MM.1S (cell line): Measurements from ENCODE around the gene MAN1C1.

ENCODE experiments used
- DNase-seq: peaks from one replicate; pipeline ENCODE4 v3.0.0-alpha.2; 2015
- H2AFZ ChIP-seq: fragments of 300-600 bp; sonication (generic); 2 replicates; pipeline ENCODE4 v1.6.0; 2016; ENCODE audit warnings: antibody characterized with exemption, low read length
- H3F3A ChIP-seq: fragments of 300-600 bp; sonication (generic); 2 replicates; pipeline ENCODE4 v1.6.1; 2016; ENCODE audit warnings: mild to moderate bottlenecking, antibody characterized with exemption, low read length, moderate library complexity, mixed read lengths; ENCODE audit not compliant: insufficient read depth
- H3K27ac ChIP-seq: fragments of 300-600 bp; sonication (generic); 2 replicates; pipeline ENCODE4 v1.5.1; 2016; ENCODE audit warnings: mild to moderate bottlenecking, low read length
- H3K27me3 ChIP-seq: fragments of 300-600 bp; sonication (generic); replicated peaks from 2 replicates; pipeline ENCODE4 v1.6.0; 2016; ENCODE audit warnings: low read length; ENCODE audit not compliant: insufficient read depth
- H3K36me3 ChIP-seq: fragments of 300-600 bp; sonication (generic); replicated peaks from 2 replicates; pipeline ENCODE4 v1.6.1; 2016; ENCODE audit warnings: mild to moderate bottlenecking, low read length, mixed read lengths; ENCODE audit not compliant: insufficient read depth
- H3K4me1 ChIP-seq: fragments of 300-600 bp; sonication (generic); 2 replicates; pipeline ENCODE4 v1.6.1; 2016; ENCODE audit warnings: low read length, mixed read lengths
- H3K4me2 ChIP-seq: fragments of 300-600 bp; sonication (generic); 2 replicates; pipeline ENCODE4 v1.6.0; 2016; ENCODE audit warnings: low read depth, low read length
- H3K4me3 ChIP-seq: fragments of 300-600 bp; sonication (generic); 2 replicates; pipeline ENCODE4 v1.5.1; 2016; ENCODE audit warnings: low read length, mixed read lengths
- H3K79me2 ChIP-seq: fragments of 300-600 bp; sonication (generic); 2 replicates; pipeline ENCODE4 v1.6.1; 2016; ENCODE audit warnings: mixed run types, low read length, mixed read lengths
- H3K9ac ChIP-seq: fragments of 300-600 bp; sonication (generic); 2 replicates; pipeline ENCODE4 v1.6.1; 2016; ENCODE audit warnings: low read length, mixed read lengths
- H3K9me2 ChIP-seq: fragments of 300-600 bp; sonication (generic); replicated peaks from 2 replicates; pipeline ENCODE4 v1.6.1; 2016; ENCODE audit warnings: mild to moderate bottlenecking, low read length, mixed read lengths; ENCODE audit not compliant: insufficient read depth
- H3K9me3 ChIP-seq: fragments of 300-600 bp; sonication (generic); replicated peaks from 2 replicates; pipeline ENCODE4 v1.6.1; 2016; ENCODE audit warnings: mild to moderate bottlenecking, low read length, mixed read lengths; ENCODE audit not compliant: insufficient read depth
- H4K20me1 ChIP-seq: fragments of 300-600 bp; sonication (generic); 2 replicates; pipeline ENCODE4 v1.6.1; 2016; ENCODE audit warnings: mild to moderate bottlenecking, low read length, moderate library complexity, mixed read lengths; ENCODE audit not compliant: insufficient read depth
- EZH2 ChIP-seq: fragments of 300-600 bp; sonication (generic); optimal IDR thresholded peaks from 2 replicates; pipeline ENCODE3; 2017; ENCODE audit warnings: low read depth, mild to moderate bottlenecking, antibody characterized with exemption, low read length, mixed read lengths
- EZH2phosphoT487 ChIP-seq: fragments of 300-600 bp; sonication (generic); IDR thresholded peaks from 2 replicates; pipeline ENCODE4 v1.6.1; 2018; ENCODE audit warnings: antibody characterized with exemption, low read length
- TF ChIP-seq, protein P1 (sequence below): fragments of 300-600 bp; sonication (generic); IDR thresholded peaks from 2 replicates; pipeline ENCODE4 v1.5.1; 2016; ENCODE audit warnings: antibody characterized with exemption, low read length, mixed read lengths

Gene MAN1C1

DNA sequence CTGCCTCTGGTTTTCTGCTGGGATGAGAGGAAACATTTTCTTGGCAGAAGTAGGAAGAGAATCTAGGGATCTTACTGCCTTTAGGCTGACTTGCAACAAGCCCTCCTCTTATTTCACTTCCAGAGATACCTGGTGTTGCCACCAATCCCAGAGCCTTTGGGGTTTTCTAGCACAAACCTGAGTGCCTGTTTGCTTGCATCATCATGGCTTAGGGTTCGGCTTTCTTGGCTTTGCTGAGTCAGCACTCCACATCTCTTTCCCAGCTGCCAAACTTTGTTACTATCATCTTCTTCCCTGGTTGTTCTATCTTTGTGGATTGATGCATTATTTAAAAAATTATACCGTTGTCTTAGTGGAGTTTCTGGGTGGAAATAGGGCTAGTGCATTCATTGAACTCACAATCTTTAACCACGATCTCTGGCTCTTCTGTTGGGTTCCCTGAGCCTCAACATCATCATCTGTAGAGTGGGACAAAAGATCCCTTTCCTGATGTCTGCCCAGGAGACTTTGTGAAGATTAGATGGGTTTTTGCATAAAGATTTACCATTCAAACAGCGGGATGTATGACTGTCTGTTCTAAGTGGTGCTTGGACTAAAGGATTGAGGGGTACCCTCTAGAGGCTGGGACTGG is 106.8 kb downstream of the MAN1C1 start:
- TF ChIP-seq, protein P1, sequence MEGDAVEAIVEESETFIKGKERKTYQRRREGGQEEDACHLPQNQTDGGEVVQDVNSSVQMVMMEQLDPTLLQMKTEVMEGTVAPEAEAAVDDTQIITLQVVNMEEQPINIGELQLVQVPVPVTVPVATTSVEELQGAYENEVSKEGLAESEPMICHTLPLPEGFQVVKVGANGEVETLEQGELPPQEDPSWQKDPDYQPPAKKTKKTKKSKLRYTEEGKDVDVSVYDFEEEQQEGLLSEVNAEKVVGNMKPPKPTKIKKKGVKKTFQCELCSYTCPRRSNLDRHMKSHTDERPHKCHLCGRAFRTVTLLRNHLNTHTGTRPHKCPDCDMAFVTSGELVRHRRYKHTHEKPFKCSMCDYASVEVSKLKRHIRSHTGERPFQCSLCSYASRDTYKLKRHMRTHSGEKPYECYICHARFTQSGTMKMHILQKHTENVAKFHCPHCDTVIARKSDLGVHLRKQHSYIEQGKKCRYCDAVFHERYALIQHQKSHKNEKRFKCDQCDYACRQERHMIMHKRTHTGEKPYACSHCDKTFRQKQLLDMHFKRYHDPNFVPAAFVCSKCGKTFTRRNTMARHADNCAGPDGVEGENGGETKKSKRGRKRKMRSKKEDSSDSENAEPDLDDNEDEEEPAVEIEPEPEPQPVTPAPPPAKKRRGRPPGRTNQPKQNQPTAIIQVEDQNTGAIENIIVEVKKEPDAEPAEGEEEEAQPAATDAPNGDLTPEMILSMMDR = no peak
- no peak for TF ChIP-seq EZH2
- Histone ChIP-seq H3K36me3 (no peaks in the 10 kb centered on the region), H3F3A (no peaks in the 10 kb centered on the region), H4K20me1 (no peaks in the 10 kb centered on the region), H2AFZ (no peak overlapping the region), H3K9ac (no peak overlapping the region), H3K4me2 (no peak overlapping the region), H3K27me3 (no peaks in the 10 kb centered on the region), H3K9me3 (no peaks in the 10 kb centered on the region), H3K9me2 (no peaks in the 10 kb centered on the region), H3K4me1 (no peaks in the 10 kb centered on the region), H3K27ac (no peak overlapping the region), H3K79me2 (no peaks in the 10 kb centered on the region), H3K4me3 (no peak overlapping the region)
- DNase-seq = no peak

DNA sequence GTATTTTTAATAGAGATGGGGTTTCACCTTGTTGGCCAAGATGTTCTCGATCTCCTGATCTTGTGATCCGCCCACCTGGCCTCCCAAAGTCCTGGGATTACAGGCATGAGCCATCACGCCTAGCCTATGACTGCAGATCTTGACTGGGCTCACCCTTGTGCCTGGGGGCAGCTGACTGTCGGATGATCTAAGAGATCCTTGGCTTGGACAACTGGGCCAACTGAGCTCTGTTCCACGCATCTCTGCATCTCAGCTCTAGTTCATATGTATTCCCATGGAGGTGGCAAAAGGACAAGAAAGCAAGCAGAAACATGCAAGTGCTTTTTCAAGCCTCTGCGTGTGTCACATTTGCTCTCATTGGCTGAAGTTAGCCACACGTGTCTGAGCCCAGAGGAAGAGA is 107.6 kb downstream of the MAN1C1 start:
- no peaks in the 10 kb centered on the region for H3K79me2 ChIP-seq
- H3K9me2 ChIP-seq = no peaks in the 10 kb centered on the region
- H3F3A ChIP-seq = no peaks in the 10 kb centered on the region
- no peak overlapping the region for H3K4me3 ChIP-seq
- TF ChIP-seq, protein P1 = no peak
- TF ChIP-seq EZH2phosphoT487 (no peak), EZH2 (no peak)
- H2AFZ ChIP-seq = no peak overlapping the region
- no peaks in the 10 kb centered on the region for H3K27me3 ChIP-seq
- H3K36me3 ChIP-seq = no peaks in the 10 kb centered on the region
- H3K9ac ChIP-seq = no peak overlapping the region
- H3K27ac ChIP-seq = no peak overlapping the region
- H4K20me1 ChIP-seq = no peaks in the 10 kb centered on the region
- DNase-seq = no peak
- H3K4me2 ChIP-seq = no peak overlapping the region
- H3K9me3 ChIP-seq = no peaks in the 10 kb centered on the region
- no peaks in the 10 kb centered on the region for H3K4me1 ChIP-seq

DNA sequence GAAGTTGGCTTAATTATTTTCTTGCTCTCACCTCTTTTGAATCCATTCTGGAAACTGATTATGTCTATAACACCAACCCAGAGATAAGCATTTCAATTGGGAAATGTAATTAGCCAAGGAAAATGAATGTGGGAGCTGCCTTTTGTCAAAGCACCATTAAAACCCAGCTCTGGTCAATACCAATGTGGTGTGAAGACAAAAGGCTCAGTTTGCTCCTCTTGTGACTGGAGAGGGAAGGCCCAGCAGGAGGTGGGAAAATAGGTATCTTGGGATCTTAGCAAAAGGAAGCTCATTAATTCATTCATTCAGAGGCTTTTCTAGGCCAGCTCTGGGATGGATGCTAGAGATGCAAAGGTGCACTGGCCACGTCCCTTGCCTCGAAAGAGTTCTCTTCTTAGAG is 108.4 kb downstream of the MAN1C1 start:
- Histone ChIP-seq H3K79me2 (no peaks in the 10 kb centered on the region), H4K20me1 (peaks cover 2% of the 10 kb centered on the region; the same call in 1 of the 2 replicates), H3K4me2 (no peak overlapping the region), H3K27ac (no peak overlapping the region), H2AFZ (no peak overlapping the region), H3K4me3 (no peak overlapping the region), H3F3A (no peaks in the 10 kb centered on the region), H3K27me3 (no peaks in the 10 kb centered on the region), H3K4me1 (peaks cover 2% of the 10 kb centered on the region; the same call in 1 of the 2 replicates), H3K9me3 (no peaks in the 10 kb centered on the region), H3K9me2 (no peaks in the 10 kb centered on the region), H3K9ac (no peak overlapping the region), H3K36me3 (no peaks in the 10 kb centered on the region)
- TF ChIP-seq EZH2phosphoT487 = no peak
- TF ChIP-seq, protein P1 = no peak
- no peak for TF ChIP-seq EZH2
- DNase-seq = no peak
